Stimulated activated CD4-positive, alpha-beta T cell treated with anti-CD3 and anti-CD28 coated beads, Interleukin-15, amount 100 ng/mL, for 1 hour (primary cell): Measurements from ENCODE around the gene HOXA6.

Experiments
- DNase-seq, 2 donors: peaks; one replicate each; pipeline ENCODE4 v3.0.0-alpha.2; 2020; ENCODE audit warnings: low read depth in 1 of 2, low spot score in 1 of 2

Gene HOXA6

DNA sequence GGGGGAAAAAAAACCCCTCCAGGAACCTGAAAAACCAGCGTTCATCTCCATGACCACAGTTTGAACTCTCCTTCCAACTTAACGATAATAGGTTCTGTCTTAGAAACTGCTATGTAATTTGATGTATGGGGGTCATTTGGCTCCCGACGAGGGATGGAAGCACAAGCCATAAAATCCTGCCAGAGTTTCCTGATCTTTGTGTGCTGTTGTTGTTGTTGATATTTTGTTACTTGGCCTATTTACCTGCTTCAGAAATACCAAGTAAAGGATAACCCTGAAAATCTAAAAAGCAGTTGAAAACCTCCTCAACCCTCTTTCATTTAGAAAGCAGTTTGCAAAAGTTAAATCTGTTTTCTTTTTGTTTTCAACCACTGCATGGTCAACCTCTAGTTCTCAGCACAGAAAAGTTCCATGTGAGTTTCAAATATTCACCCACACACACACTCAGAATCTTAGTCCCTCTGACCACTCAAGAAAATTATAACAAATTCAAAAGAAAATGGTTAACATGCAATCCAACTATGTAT is 35.8 kb downstream of the HOXA6 start:
- DNase-seq: no peak

DNA sequence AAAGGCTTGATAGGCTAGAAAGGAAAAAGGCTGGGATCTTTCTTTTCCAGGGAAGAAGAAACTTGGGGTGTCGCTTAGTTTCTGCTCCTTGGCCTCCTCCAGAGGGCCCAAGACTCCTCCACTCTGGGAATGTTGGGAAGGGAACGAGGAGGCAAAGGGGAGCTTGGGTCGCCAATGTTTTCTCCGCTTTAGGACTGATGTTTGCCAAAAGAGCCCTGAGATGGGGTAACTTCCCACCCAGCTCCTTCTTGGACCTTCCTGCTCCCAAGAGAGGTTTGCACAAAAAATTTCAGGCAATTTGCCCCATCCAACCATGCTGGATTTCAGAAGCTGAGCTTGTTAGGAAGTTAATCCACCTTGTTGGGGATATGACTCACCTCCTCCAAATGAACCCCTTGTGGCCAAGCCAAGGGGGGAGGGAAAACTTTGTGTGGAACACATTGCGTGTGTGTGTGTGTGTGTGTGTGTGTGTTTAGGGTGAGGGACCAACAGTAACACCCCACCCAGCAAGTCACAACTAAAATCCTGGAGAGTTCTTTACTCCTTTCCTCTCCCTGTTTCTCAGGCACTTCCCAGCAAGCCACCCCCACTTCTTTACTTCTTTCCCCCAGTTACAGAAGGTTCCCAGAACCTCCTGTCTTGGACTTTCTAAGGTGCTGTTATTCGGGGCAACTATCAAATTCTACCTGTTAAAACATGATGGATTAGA is 36.4 kb downstream of the HOXA6 start:
- no peak for DNase-seq

DNA sequence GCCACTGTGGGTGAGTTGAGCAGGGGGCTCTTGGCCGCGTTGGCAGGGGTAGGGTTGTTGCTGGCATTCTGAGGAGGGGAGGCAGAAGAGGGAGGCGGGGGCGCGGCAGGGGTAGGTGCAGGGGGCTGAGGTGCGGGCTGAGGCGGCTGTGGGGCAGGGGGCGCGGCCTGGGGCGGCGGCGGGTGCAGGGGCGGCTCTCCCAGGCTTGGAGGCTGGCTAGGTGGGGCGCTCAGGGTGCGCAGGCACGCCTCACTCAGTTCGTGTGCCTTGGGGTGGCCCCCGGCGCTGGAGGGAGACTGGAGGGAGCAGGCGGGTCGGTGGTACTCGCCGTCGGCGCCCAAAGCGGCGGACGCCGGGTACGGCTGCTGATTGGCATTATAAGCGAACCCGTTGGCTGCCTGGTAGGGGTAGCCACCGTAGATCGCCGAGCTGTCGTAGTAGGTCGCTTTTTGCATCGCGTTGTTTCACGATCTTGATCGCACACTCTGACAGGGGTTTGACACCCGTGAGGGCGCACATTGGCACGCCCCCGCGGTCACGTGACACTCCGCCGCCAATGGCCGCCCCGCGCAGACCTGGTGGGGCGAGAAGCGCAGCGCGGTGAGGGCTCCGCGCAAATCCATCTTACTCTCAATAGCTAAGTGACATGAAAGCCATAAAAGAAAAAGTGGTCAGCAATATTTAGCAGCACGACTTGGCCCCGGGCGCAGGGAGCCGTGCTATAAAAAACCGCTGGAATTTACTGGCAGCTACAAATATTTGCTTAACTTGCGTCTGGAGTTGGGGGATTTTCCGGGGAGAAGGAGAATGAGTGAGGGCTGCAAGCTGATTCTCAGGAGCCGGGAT is 37.2 kb downstream of the HOXA6 start:
- DNase-seq: no peak

DNA sequence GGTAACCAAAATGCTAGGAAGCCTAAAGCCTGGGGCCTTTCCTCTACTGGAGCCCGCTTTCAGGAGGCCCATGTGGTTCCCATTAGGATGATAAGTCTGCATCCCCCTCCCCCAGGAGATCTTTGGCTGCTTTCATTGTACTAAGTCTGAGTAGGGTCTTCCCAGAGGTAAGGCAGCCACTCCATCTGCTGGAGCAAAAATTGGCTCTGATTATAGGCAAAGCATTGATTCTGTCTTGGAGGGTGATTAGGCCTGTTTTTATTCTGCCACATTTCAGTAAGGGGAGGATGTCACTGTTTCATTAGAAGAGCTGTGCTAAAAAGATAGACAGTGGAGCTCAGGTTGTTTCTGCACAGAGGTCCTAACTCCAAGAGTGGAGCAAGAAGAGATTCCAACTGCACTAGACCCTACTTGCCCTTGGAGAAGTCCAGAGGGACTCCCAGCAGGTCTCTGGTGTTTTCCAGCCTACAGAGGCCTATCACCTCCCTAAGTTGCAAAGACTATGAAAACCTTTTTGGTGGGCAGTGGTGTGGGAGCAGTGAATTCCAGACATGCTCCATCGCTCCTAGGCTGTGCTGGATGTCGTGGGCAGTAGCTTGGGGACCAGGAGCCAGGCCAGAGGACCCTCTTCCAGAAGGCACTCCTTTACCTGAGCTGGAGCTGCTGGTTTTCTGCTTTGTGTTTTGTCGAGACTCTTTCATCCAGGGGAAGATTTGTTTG is 37.9 kb downstream of the HOXA6 start:
- DNase-seq: no peak

DNA sequence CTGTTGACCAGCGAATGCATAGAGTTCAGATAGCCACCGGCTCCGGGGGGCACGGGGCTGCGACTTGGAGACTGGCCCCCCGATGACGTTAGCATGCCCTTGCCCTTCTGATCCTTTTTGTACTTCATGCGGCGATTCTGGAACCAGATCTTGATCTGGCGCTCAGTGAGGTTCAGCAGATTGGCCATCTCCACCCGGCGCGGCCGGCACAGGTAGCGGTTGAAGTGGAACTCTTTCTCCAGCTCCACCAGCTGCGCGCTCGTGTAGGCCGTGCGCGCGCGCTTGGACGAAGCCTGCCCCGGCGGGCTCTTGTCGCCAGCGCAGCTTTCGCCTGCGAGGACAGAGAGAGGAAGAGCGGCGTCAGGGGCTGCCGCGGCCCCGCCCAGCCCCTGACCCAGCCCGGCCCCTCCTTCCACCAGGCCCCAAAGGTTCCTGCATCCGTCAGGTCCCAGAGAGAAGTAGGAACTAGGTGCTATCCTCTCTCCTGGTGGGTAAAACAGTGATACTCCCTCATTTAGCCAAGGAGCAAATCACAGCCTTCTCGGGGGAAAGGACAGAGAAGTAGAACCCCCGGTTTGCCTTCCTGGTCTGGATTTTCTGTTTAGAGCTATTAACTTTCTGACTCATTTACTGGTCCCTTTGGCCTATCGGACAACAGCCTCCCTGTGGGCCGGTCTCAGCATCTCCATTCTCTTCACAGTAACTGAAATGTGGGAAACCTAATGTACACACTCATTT is 39.0 kb downstream of the HOXA6 start:
- DNase-seq: no peak

DNA sequence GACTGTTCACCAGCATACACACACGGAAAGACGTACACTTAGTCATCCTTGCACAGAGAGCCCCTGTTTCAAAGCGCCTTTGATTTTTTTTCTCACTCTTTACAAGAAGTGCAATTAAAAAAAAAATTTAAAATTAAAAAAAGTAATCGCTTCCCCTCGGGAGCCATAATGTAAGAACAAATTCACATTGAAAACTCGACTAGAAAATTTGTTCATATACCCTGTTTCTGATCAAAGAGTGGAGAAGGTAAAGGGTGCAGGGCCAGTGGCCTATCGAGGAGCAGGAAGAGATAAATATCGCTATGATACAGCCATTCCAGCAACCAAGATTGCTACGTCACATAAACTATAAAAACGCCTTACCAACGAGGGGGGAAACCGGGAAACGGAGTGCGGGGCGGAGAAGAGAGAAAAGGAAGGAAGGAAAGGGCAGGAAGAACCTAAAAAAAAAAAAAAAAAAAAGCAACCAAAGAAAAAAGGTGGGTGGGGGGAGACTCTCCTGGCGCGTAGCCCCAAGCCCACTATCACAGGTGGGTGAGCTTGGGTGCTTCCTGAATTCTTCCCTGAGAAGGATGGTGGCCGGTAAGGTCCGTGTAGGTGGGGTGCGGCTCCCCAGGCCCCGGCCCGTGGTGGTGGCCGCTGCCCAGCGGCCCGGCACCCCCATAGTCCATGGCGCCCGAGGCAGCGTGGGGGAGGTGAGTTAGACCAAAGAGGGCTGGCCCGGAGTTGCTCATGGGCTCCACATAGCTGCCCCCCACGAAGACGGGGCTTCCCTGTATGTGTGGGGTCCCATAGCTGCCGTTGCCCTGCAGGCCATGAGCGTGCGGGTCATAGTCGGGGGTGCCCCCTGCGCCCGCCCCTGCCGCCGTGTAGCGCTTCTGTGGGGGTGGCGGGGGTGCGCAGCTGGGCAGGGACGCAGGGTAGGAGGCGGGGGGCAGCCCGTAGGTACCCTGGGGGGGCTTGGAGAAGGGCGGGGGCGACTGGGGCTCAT is 39.9 kb downstream of the HOXA6 start:
- no peak for DNase-seq

DNA sequence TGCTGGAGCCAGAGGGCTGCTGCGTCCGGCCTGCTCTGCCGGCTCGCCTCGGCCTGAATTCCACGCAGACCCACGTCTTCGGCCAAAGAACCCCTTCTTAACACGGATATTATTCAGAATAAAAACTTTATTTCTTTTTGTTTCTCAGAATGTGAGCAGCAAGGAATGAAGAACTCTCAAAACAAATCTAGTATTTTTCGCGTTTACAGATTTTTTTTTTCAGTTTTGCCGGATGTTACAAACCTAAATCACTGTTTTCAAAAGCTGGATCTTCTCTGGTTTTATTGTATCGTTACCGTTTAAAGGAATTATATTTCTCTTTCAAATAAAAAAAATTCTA is 40.7 kb downstream of the HOXA6 start:
- DNase-seq: no peak

DNA sequence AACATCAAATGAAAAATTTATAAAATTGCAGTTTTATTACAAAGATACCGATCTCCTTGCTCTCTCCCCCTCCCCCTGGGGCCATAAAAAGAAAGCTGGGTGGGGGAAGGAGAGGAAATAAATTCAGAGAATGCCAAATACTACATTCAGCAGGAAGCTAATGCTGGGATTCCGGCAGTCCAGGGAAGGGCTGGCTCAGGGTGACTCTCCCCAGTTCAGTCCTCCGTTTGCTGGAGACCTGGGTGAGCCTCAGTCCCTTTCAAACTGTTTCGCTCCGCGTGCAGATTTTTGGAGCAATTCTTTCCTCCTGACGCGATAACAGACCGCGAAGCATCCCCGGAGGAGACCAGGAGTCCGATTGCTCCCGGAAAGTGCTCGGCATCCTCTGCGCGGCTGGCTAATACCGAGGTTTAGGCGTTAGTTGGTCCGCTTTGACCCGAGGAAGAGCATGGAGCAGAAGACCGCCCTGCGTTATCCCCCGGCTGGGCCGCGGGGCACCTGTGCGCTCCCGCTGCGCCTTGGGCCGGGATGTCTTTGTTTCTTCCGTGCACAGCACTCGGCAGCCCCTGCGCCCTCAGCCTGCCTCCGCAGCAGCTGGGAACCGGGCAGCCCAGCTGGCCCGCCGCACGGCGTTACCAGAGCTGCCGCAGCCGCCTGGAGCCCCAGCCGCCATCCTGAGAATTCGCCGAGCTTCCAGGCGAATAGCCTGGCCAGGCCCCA is 41.2 kb downstream of the HOXA6 start:
- DNase-seq: no peak

DNA sequence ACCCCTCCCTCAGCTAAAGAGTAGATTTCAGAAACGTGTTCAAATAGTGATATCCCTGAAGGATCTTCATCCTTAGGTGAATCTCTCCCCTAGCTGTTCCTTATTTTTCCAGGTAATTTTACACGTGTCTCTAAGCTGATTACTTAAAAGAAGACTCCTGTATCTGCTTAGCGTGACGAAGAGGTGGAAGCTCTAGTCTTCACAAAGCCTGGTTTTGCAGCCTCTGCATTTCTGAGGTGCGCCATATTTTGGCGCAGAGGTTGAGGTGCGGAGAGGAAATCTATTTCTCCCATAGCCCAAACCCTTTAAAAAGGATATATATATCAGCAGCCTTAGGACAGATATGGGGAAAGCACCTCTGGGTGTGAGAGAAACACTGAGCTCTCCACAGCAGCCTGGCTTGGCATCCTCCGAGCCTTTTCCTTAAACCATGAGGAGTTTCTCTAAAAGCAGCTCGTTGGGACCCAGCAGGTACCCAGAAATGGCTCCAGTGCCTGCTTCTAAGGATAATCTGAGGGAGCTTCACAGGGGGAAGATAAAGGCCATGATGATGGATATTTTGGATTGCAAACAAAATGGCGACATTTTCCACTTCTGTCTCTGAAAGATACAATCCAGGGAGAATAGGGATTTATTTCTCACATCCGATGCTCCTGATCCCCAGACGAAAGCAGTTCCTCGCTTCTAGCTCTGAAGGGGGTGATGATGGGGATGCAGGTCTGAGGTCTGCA is 42.1 kb downstream of the HOXA6 start:
- DNase-seq: no peak

DNA sequence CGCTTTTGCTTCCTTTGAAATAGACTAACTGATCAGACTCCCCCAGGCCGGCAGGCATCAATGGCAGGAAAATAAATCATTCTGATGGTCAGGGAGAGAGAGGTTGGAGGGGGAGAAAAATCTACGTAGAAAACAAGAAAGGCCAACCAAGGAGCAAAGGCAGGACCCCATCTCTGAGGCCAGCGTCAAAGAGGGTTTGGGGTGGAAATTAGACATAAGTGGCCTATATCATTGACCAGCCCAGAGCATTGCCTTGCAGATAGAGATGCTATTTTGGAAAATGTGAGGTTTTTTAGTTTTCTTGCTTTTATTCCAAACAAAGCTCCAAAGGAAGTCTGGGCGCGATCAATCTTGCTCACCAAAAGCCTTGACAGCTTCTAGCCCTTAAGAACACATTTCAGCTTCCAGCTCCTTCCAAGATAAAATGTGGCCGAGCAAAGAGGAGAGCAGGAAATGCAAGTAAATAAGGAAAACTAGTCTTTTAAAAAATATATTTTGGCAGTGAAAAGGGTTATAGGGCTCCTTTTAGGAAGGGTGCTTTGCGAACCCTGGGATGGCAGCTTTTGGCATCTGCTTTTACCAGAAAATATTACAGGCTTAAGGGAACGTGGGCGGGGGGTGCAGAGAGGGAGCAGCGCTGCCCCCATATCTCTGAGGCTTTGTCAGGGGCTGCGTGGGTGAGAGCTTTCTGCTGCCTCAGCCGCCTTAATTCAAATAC is 43.1 kb downstream of the HOXA6 start:
- DNase-seq: no peak

DNA sequence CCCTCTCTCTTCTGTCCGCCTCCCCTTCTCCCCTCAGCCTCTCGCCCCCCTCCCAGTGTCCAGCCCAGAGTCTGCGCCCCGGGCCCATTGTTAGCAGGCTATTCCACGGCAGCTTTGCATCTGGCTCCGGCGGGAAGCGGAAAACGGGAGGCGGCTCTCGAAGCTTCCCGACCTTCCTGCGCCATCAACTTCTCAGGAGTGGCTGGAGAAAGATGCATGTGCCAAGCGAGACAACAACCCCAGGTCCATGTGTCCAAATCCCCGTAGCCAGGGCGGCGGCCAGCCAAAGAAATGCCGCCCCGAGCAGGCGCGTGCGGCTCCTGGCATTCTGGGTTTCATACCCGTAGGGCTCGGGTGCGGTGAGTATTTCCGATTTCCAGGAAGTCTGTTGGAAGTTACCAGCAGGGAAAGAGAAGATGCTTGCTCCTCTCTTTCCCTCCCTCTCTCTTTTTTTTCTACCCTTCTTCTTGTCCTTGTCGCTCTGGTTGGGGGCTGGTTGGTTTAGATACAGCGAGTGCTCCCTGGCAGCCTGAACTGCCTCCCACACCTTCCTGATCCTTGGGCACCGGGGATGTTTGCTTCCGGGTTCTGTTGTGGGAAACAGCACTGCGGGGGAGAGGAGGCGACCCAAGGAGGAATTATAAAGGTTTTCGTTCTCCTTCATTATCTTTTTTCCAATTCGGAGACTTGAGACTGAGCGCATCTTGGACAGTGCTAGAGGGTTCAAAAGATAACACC is 43.9 kb downstream of the HOXA6 start:
- DNase-seq: no peak

DNA sequence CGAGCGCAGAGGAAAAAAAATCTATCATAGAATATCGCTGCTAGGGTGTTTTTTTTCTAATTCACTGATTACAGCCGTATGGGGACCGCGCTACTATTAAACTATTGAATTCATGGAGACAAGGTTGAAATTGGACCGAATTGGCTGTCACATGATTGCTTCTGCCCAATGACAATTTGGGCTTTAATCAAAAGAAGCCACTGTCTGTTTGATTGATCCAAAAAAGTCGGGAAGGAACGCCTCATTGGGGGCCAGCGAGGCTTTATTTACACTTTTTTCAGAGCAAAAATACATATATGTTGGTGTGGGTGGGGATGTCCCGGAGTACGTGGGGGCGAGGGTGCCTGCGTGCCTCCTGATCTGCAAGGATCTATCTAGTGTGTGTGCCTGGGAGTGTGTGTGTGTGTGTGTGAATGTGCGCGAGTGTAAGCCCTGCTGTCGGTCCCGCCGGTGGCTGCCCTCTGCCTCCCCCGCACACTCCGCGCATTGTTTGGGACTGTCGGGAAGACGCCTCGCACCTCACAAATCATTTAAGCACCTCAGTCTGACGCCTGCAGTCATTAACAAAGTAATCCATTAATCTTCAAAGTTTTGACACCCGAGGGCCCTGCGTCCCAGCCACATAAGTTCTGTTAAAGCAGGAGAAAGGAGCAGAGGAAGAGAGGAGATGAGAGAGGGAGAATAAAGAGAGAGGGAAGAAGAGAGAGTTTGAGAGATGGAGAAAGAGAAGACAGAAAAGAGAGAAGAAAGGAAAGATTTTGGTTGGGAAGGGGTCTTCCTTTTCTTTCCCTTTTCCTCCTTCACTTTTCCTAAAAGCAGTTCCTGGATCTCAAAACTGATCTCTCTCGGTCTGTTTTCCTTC is 44.8 kb downstream of the HOXA6 start, which contains the start of gene HOXA2:
TSS of gene HOXA2 (minus strand) at position 103 of the 862 bp plus-strand sequence. CDS start 183 bp downstream, outside the sequence.
- DNase-seq: no peak

DNA sequence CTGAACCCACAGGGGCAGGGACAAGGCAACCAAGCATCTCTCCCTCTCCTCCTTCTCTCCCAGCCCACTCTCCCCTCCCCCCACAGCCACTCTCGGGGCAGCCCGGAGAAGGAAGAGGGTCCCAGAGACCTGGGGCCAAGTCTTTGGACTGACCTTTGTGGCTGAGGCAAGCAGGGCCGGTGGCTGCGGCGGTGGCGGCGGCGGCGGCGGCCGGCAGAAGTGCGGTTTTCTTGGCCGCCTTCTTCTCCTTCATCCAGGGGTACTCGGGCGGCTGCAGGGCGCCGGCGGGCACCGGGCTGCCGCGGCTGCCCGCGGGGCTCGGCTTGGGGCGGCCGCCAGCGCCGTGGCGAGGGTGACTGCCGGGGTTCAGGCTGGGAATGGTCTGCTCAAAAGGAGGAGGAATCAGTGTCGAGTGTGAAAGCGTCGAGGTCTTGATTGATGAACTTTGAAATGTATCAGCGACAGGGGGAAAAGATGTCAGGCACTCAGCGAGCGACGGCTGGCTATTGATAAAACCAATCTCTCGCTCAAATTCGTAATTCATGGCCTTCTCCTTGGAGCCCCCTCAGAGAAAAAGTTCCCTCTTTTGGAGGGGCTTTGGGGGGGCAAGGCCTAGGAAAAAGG is 45.5 kb downstream of the HOXA6 start:
- DNase-seq: no peak

DNA sequence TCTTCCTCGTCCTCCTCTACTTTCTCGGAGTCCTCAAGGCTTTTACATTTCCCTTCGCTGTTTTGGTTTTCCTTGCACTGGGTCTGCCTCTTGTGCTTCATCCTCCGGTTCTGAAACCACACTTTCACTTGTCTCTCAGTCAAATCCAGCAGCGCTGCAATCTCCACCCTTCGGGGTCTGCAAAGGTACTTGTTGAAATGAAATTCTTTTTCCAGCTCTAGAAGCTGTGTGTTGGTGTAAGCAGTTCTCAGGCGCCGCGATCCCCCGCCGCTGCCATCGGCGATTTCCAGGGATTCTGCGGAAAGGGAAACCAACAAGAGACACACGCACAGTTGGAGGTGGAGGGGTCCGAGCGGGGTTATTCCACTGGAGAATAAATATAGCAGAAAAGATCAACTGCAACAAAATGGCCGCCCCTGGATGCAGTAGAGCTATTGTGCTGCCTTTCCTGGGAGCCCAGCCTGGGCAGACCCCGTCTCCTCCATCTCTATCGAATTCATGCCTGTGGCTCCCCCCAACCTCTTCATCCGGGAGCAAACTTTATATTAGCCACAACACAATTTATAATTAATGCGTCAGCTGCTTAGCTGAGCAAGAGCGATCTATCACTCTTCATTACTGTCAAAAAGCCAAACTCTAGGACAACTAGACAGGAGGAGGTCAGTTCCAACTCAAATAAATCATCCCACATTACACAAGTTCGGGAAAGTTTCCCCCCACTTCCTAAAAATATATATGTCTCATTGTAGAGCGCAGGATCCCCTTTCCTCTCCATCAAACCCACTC is 46.2 kb downstream of the HOXA6 start:
- DNase-seq: no peak

DNA sequence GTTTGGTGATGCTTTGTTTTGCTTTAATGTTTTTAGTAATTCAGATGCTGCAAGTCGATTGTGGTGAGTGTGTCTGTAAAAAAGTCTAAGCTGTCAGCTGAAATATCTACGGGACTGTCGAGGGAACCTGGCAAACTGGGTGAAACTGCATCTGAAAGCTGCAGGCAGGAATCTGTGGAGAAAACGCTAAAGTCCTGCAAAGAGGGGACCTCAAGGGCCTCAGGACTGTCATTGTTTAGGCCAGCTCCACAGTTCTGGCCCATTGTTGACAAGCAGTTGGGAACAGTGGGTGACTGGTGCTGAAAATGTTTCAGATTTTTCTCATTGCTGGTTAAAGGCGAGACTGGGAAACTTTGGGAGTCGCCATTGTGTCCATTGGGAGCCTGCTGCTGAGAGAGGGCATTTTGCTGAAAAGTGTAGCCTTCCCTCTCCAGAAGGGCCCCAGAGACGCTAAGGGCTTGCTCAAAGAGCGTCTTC is 46.8 kb downstream of the HOXA6 start:
- no peak for DNase-seq
